Measurements from ENCODE around the gene AARS2.
"Not testable (repeated sequence)": the region's sequence is repeated elsewhere in the genome, so short reads cannot be mapped to it uniquely, and the experiment has no call there.

The AARS2 gene

GRCh38 chr6:44328203-44328602 is 15.1 kb upstream of the AARS2 start:
- DNase-seq = not testable (repeated sequence)

- no peak for DNase-seq
Measured at GRCh38 chr6:44327760-44328159, 14.6 kb upstream of the AARS2 start.

GRCh38 chr6:44327096-44327495 is 13.9 kb upstream of the AARS2 start:
- DNase-seq = no peak

- no peak for DNase-seq
Measured at GRCh38 chr6:44321210-44321609, 8.1 kb upstream of the AARS2 start.

- not testable (repeated sequence) for DNase-seq
Measured at GRCh38 chr6:44317136-44317631, 4.0 kb upstream of the AARS2 start.

- DNase-seq = no peak
Measured at GRCh38 chr6:44316481-44316880, 3.3 kb upstream of the AARS2 start.

DNA sequence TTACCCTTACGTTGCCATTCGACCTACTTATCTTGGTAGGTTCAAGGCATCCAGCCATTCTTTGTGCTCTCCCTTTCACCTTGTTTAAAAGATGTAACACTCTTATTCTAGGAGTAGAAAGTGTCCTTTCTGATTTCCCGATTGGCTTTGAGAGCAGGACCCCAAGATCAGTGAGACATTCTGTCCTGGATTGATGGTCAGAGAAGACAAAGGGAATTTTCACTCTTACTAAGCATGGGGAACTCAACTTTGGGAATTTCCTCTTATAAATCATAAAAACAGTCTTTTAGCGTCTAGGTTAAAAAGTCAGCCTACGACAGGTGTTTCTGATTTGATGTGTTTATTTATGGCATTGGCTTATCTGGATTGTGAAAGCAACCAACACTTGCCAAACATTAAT is 2.8 kb upstream of the AARS2 start:
- DNase-seq = no peak

- no peak for DNase-seq
Measured at GRCh38 chr6:44315516-44315915, 2.4 kb upstream of the AARS2 start.

DNA sequence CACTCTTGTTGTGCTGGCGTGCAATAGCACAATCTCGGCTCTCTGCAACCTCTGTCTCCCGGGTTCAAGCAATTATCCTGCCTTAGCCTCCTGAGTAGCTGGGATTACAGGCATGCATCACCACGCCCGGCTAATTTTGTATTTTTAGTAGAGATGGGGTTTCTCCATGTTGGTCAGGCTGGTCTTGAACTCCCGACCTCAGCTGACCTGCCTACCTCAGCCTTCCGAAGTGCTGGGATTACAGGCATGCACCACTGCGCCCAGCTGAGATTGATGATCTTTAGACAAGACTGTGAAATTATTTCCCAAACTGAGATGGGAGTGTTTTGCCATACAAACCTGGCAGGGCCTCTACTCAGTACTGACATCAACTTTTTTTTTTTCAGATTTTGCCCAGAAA is 1.5 kb upstream of the AARS2 start:
- DNase-seq = not testable (repeated sequence)

DNA sequence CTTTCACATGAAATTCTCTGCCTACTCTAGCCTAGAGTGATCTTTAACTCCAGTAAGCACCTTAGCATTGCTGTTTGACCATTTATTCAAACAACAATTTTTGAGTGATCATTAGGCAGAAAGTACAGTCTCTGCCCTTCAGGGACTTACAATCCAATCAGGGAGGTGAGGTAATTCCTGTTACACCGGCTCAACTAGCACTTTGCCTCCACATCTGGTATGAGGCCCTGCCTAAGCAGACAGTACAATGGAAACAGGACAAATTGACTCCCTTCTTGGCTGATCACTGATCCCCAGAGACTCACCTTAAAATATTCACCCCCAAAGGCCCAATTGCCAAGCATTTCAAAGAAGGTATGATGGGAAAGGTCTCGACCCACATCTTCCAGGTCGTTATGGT is 1.4 kb downstream of the AARS2 start:
- DNase-seq = no peak

DNA sequence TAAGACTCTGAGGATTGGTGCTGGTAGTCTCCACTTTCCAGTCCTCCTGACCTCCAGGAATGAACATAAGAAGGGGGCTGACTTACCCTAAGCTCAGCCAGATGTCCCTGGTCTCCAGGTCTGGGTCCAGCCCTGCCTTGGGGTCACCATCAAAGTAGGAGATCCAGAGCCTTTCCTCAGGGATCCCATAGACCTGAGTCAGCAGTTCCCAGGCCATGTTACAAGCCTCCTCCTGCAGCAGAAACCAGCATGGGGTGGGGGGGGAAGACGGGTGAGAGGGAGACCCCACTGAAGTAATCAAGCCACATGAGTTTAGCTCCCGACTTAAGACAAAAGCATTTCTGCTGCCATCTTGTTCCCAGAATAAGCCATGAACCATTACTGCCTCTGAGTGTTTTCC is 1.8 kb downstream of the AARS2 start:
- no peak for DNase-seq

GRCh38 chr6:44310241-44310640 is 2.9 kb downstream of the AARS2 start:
- DNase-seq = no peak

DNA sequence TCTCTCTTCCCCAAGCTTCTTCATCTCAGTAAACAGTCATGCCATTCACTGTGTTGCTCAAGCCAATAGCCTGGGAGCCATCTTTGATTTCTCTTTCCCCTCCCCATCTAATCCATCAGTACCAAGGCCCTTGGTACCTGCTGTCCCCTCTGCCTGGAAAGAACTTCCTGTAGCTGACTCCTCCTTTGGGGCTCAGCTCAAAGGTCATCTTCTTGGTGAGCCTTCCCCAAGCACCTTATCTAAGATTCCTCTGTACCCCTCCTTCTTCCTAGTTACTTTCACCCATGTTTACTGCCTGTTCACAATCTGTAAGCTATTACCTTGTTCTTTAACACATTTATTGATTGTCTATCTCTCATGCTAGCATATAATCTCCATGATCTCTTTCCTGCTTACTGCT is 3.5 kb downstream of the AARS2 start:
- DNase-seq = no peak

GRCh38 chr6:44309092-44309491 is 4.1 kb downstream of the AARS2 start:
- no peak for DNase-seq

- no peak for DNase-seq
Measured at GRCh38 chr6:44307217-44307616, 5.9 kb downstream of the AARS2 start.

- no peak for DNase-seq
Measured at GRCh38 chr6:44306710-44307109, 6.4 kb downstream of the AARS2 start.

- DNase-seq = no peak
Measured at GRCh38 chr6:44305200-44305725, 7.9 kb downstream of the AARS2 start.

- peak in 1 of 2 experiments; percentile 26 for DNase-seq
Measured at GRCh38 chr6:44304282-44305199, 8.6 kb downstream of the AARS2 start.

DNA sequence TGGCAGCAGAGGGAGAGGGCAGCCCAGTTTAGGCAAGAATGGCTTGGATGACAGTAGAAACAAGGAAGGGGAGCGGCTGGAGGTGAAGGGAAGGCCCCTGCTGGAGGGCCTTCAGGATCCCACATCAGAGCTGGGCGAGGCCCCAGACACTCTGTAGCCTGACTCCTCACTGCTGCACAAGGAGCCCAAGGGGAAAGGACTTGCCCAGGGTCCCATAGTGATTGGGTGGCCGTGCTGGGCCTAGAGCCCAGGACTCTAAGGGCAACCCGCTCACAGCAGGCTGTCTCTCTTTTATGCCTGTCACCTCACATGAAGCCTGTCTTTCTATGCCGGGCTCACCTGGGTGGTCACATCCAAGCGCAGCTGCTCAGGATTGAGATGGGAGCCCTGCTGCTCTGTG is 9.3 kb downstream of the AARS2 start:
- DNase-seq = no peak

DNA sequence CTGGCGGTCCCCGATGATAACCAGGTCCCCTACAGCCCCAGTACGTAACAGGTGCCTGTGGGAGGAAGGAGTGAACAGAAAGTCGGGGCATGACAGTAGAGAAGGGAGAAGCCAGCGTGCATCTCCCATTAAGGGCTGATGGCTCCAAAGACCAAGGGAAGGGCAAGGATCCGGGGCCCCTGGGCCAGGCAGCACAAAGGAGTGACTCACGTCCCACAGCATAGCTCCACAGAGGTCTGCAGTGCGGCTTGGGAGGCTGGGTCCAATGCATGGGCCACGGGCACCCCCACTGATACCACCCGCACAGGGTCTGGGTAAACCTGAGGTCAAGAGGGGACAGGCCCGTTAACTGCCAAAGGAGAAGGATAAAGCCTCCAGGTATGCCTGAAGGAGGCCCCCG is 10.3 kb downstream of the AARS2 start:
- DNase-seq = no peak

DNA sequence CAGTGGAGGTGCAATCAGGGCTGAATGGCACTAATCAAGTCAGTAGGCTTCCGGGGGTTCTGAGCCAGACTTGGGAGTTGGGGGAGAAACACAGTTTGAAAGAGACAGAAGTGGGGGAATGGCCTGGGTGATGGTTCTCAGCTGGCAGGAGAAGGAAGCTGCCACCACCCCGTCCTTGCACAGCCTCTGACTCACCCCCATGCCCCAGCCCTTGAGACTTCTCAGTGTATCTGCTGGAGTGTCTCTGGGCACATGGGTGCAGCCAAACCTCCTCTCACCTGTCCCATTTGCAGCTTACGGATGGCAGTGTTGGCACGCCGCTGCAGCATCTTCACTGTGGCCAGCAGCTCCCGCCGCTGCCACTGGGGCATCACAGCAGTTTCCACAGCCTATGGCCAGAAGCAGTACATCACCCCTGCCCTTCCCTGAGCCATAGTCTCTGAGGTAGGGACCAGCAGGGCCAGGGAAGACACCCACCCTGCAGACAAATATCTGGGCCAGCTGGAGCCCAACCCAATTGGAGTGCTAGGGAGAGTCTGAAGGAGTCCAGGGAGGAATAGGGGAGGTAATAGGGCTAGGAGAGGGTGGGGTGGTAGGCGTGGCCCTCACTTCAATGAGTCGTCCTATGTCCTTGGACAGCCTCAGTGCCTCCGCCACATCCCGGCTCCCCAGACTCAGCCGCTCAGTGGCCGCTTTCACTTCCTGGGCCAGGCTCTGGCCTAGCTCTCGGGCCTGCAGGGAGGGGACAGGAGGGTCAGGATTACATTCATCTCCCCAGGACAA is 11.2 kb downstream of the AARS2 start:
- no peak for DNase-seq

GRCh38 chr6:44301106-44301505 is 12.0 kb downstream of the AARS2 start:
- DNase-seq = no peak

GRCh38 chr6:44300292-44300823 is 12.8 kb downstream of the AARS2 start:
- no peak for DNase-seq
